ENCODE results near the gene HOPX. TPM values are rescaled to one million over a fixed set of nuclear protein-coding genes. Genes with fewer than 3 reads are reported as not detected.
"Not testable (repeated sequence)": the region's sequence is repeated elsewhere in the genome, so short reads cannot be mapped to it uniquely, and the experiment has no call there.

HOPX gene
- polyA plus RNA-seq, 4 donors: 10.7 to 19.6 (median 15.6) TPM

- DNase-seq (ENCODE audit: low read depth in 4 of 4, low spot score in 2 of 4): no peak
Observed at GRCh38 chr4:56630876-56631666, 50.0 kb downstream of the HOPX start.

- DNase-seq (ENCODE audit: low read depth in 4 of 4, low spot score in 2 of 4): no peak
Observed at GRCh38 chr4:56628592-56628991, 52.5 kb downstream of the HOPX start.

- no peak for DNase-seq (ENCODE audit: low read depth in 4 of 4, low spot score in 2 of 4)
Observed at GRCh38 chr4:56627985-56628384, 53.1 kb downstream of the HOPX start.

- no peak for DNase-seq (ENCODE audit: low read depth in 4 of 4, low spot score in 2 of 4)
Observed at GRCh38 chr4:56627375-56627774, 53.7 kb downstream of the HOPX start.

GRCh38 chr4:56626963-56627362, 54.1 kb downstream of the HOPX start:
- no peak for DNase-seq (ENCODE audit: low read depth in 4 of 4, low spot score in 2 of 4)

- no peak for DNase-seq (ENCODE audit: low read depth in 4 of 4, low spot score in 2 of 4)
Observed at GRCh38 chr4:56626420-56626819, 54.7 kb downstream of the HOPX start.

- DNase-seq (ENCODE audit: low read depth in 4 of 4, low spot score in 2 of 4): peak in 1 of 4 donors; percentile 20
Observed at GRCh38 chr4:56622176-56622575, 58.9 kb downstream of the HOPX start.

GRCh38 chr4:56619816-56620215, 61.3 kb downstream of the HOPX start:
- DNase-seq (ENCODE audit: low read depth in 4 of 4, low spot score in 2 of 4): no peak

- DNase-seq (ENCODE audit: low read depth in 4 of 4, low spot score in 2 of 4): no peak
Observed at GRCh38 chr4:56619160-56619559, 61.9 kb downstream of the HOPX start.

GRCh38 chr4:56618734-56619133, 62.4 kb downstream of the HOPX start:
- DNase-seq (ENCODE audit: low read depth in 4 of 4, low spot score in 2 of 4): no peak

- DNase-seq (ENCODE audit: low read depth in 4 of 4, low spot score in 2 of 4): no peak
Observed at GRCh38 chr4:56613101-56613862, 67.8 kb downstream of the HOPX start.

- no peak for DNase-seq (ENCODE audit: low read depth in 4 of 4, low spot score in 2 of 4)
Observed at GRCh38 chr4:56612282-56612681, 68.8 kb downstream of the HOPX start.

- no peak for DNase-seq (ENCODE audit: low read depth in 4 of 4, low spot score in 2 of 4)
Observed at GRCh38 chr4:56611501-56611900, 69.6 kb downstream of the HOPX start.

- not testable (repeated sequence) for DNase-seq (ENCODE audit: low read depth in 4 of 4, low spot score in 2 of 4)
Observed at GRCh38 chr4:56610170-56610569, 70.9 kb downstream of the HOPX start.

GRCh38 chr4:56607926-56608325, 73.2 kb downstream of the HOPX start:
- no peak for DNase-seq (ENCODE audit: low read depth in 4 of 4, low spot score in 2 of 4)

GRCh38 chr4:56606385-56606784, 74.7 kb downstream of the HOPX start:
- no peak for DNase-seq (ENCODE audit: low read depth in 4 of 4, low spot score in 2 of 4)

- not testable (repeated sequence) for DNase-seq (ENCODE audit: low read depth in 4 of 4, low spot score in 2 of 4)
Observed at GRCh38 chr4:56605464-56605863, 75.6 kb downstream of the HOPX start.

- no peak for DNase-seq (ENCODE audit: low read depth in 4 of 4, low spot score in 2 of 4)
Observed at GRCh38 chr4:56603297-56603696, 77.8 kb downstream of the HOPX start.

Data from left renal cortex interstitium (tissue), 4 donors.